Left renal pelvis (tissue), 4 donors: Measurements from ENCODE around the gene ZNF273. TPM values are rescaled to one million over a fixed set of nuclear protein-coding genes. Genes with fewer than 3 reads are reported as not detected.
"Not testable (repeated sequence)": the region's sequence is repeated elsewhere in the genome, so short reads cannot be mapped to it uniquely, and the experiment has no call there.

Source experiments
- DNase-seq, 4 donors: peaks; one replicate each; pipeline ENCODE4 v3.0.0-alpha.2; 2013; ENCODE audit warnings: low read depth in 4 of 4, low spot score in 3 of 4
- polyA plus RNA-seq, 4 donors: library from polyadenylated mRNA; unstranded; fragments of 120-200 nt; gene quantifications; one replicate each; pipeline ENCODE4 v1.2.1, GENCODE V29; 2013; ENCODE audit not compliant: insufficient read length in 4 of 4

Gene ZNF273
- polyA plus RNA-seq, 4 donors = 9.9 to 12.2 (median 11.1) TPM

GRCh38 chr7:64944667-64945502 is 41.8 kb downstream of the ZNF273 start:
- not testable (repeated sequence) for DNase-seq

- DNase-seq = no peak
Measured at GRCh38 chr7:64945503-64946175, 42.6 kb downstream of the ZNF273 start.

- no peak for DNase-seq
Measured at GRCh38 chr7:64946772-64947171, 43.7 kb downstream of the ZNF273 start.

GRCh38 chr7:64947252-64948000 is 44.4 kb downstream of the ZNF273 start:
- DNase-seq = no peak

- DNase-seq = not testable (repeated sequence)
Measured at GRCh38 chr7:64948774-64949173, 45.7 kb downstream of the ZNF273 start.

GRCh38 chr7:64950673-64951072 is 47.6 kb downstream of the ZNF273 start:
- not testable (repeated sequence) for DNase-seq

- DNase-seq = peak in 3 of 4 donors; percentile 18 to 27 (median 24)
Measured at GRCh38 chr7:64951250-64951848, 48.3 kb downstream of the ZNF273 start.

GRCh38 chr7:64959072-64959747 is 56.1 kb downstream of the ZNF273 start:
- DNase-seq = no peak

- DNase-seq = no peak
Measured at GRCh38 chr7:64965594-64965993, 62.5 kb downstream of the ZNF273 start.

- DNase-seq = no peak
Measured at GRCh38 chr7:64978497-64979203, 75.6 kb downstream of the ZNF273 start.

Other genes starting within 250 kb of the ZNF273 start
- gene ZNF107, start 237.1 kb upstream of the ZNF273 start, polyA plus RNA-seq = 10 to 100 TPM in 3 of 4 donors, 1 to 10 TPM in 1; 9.5 to 16.0 (median 10.3) TPM
- gene ZNF138, start 108.8 kb upstream of the ZNF273 start, polyA plus RNA-seq = 10 to 100 TPM; 17.7 to 22.5 (median 20.4) TPM
- gene ZNF117, start 87.8 kb downstream of the ZNF273 start, polyA plus RNA-seq = 10 to 100 TPM; 28.0 to 59.7 (median 36.6) TPM
- gene ERV3-1, start 103.4 kb downstream of the ZNF273 start, polyA plus RNA-seq = 10 to 100 TPM; 23.5 to 51.9 (median 30.8) TPM